HCT116 (cell line): ENCODE measurements around the gene PDSS1. TPM values are rescaled to one million over a fixed set of nuclear protein-coding genes. Genes with fewer than 3 reads are reported as not detected.
"Not testable (repeated sequence)": the region's sequence is repeated elsewhere in the genome, so short reads cannot be mapped to it uniquely, and the experiment has no call there.

Experiments used
- ATAC-seq: fragments of 200-7000 bp; cut with Tn5 transposase; 2 replicates; pipeline ENCODE4 v1.9.1; 2020; ENCODE audit warnings: mild to moderate bottlenecking, moderate library complexity
- BruUV-seq: library from RNA; stranded (reverse); fragments of 400-500 nt; replicated peaks from 2 replicates; lab custom pipeline; 2021; lab: Mats Ljungman, UMichigan
- CTCF ChIA-PET: fragments of 300-600 bp; sonication (Branson Sonifier 250); formaldehyde crosslinking; loops from one replicate; lab custom pipeline; 2021; ENCODE audit warnings: antibody characterized with exemption; lab: Charles Lee
- POLR2A ChIA-PET: fragments of 300-600, 350-600 bp; sonication (Branson Sonifier 250); formaldehyde crosslinking; loops from one replicate; lab custom pipeline; 2021; ENCODE audit warnings: antibody characterized with exemption; lab: Charles Lee
- RAD21 ChIA-PET, 2 experiments: fragments of 300-600 bp; sonication (Branson Sonifier 250); formaldehyde crosslinking; loops; one replicate each; lab custom pipeline; 2023; ENCODE audit warnings: low total read pairs in 2 of 2; ENCODE audit not compliant: uncharacterized antibody in 2 of 2, unreplicated experiment in 2 of 2, low non-redundant PET in 1 of 2; lab: Charles Lee
- DNase-seq: peaks from one replicate; pipeline ENCODE4 v3.0.0-alpha.2; 2010; ENCODE audit warnings: low read depth, low spot score
- H2AFZ ChIP-seq: fragments of 200-600 bp; shearing (Covaris generic), sonication (generic); 2 replicates; pipeline ENCODE4 v1.6.1; 2017; ENCODE audit warnings: low read depth, mixed run types, mixed read lengths, antibody characterized with exemption, low read length; ENCODE audit not compliant: poor library complexity, severe bottlenecking
- H3K27ac ChIP-seq: 2 replicates; pipeline ENCODE4 v1.5.1; 2012; ENCODE audit warnings: low read depth, low read length
- H3K27me3 ChIP-seq: fragments of 200-600 bp; sonication (generic); 2 replicates; pipeline ENCODE4 v1.6.1; 2016; ENCODE audit warnings: mixed run types, low read length, mixed read lengths; ENCODE audit not compliant: insufficient read depth
- H3K36me3 ChIP-seq, 2 experiments: fragments of 200-500 bp in 1 of 2; fragments of 200-600 bp in 1 of 2; sonication (Bioruptor generic) in 1 of 2; sonication (generic) in 1 of 2; 2 replicates each; pipeline versions ENCODE4 v1.5.1 to v1.6.1; 2014 to 2016; ENCODE audit warnings: low read length in 2 of 2, inconsistent platforms in 1 of 2, mixed read lengths in 1 of 2, mixed run types in 1 of 2; ENCODE audit not compliant: insufficient read depth in 2 of 2, control insufficient read depth in 1 of 2
- H3K4me1 ChIP-seq, 2 experiments: fragments of 200-600 bp in 1 of 2; sonication (generic) in 1 of 2; 2 replicates each; pipeline versions ENCODE4 v1.5.1 to v1.6.1; 2012 to 2017; ENCODE audit warnings: low read length in 2 of 2, inconsistent platforms in 1 of 2, mild to moderate bottlenecking in 1 of 2, mixed read lengths in 1 of 2, mixed run types in 1 of 2, moderate library complexity in 1 of 2; ENCODE audit not compliant: insufficient read depth in 2 of 2, control insufficient read depth in 1 of 2
- H3K4me2 ChIP-seq: fragments of 200-600 bp; sonication (generic); 2 replicates; pipeline ENCODE4 v1.6.1; 2017; ENCODE audit warnings: mixed run types, low read length, mixed read lengths
- H3K4me3 ChIP-seq, 2 experiments: fragments of 200-600 bp in 1 of 2; sonication (generic) in 1 of 2; replicated peaks in 1 of 2; 2 replicates each; pipeline ENCODE4 v1.5.1; 2011 to 2016; ENCODE audit warnings: low read length in 2 of 2, control low read depth in 1 of 2, low read depth in 1 of 2, mild to moderate bottlenecking in 1 of 2, mixed read lengths in 1 of 2, mixed run types in 1 of 2
- H3K79me2 ChIP-seq: fragments of 200-600 bp; sonication (generic); 2 replicates; pipeline ENCODE4 v1.6.1; 2017; ENCODE audit warnings: mild to moderate bottlenecking, mixed run types, low read length, moderate library complexity, mixed read lengths; ENCODE audit not compliant: insufficient read depth
- H3K9ac ChIP-seq: fragments of 200-600 bp; sonication (generic); 2 replicates; pipeline ENCODE4 v1.6.1; 2016; ENCODE audit warnings: low read length, mixed read lengths
- H3K9me2 ChIP-seq: fragments of 200-600 bp; sonication (generic), shearing (Covaris generic); 2 replicates; pipeline ENCODE4 v1.6.1; 2017; ENCODE audit warnings: mixed run types, mild to moderate bottlenecking, moderate library complexity; ENCODE audit not compliant: insufficient read depth
- H3K9me3 ChIP-seq, 2 experiments: fragments of 200-500 bp in 1 of 2; fragments of 200-600 bp in 1 of 2; sonication (Bioruptor generic) in 1 of 2; sonication (generic) in 1 of 2; 2 replicates each; pipeline ENCODE4 v1.6.1; 2014 to 2017; ENCODE audit warnings: low read length in 2 of 2, mixed read lengths in 2 of 2, inconsistent platforms in 1 of 2, low read depth in 1 of 2, mild to moderate bottlenecking in 1 of 2, mixed run types in 1 of 2, moderate library complexity in 1 of 2; ENCODE audit not compliant: control insufficient read depth in 1 of 2, insufficient read depth in 1 of 2
- H4K20me1 ChIP-seq: fragments of 200-600 bp; sonication (generic), shearing (Covaris generic); 2 replicates; pipeline ENCODE4 v1.6.1; 2017; ENCODE audit warnings: mixed run types, mild to moderate bottlenecking, moderate library complexity; ENCODE audit not compliant: insufficient read depth
- CBX3 ChIP-seq: IDR thresholded peaks from 2 replicates; pipeline ENCODE4 v1.6.1; 2012; ENCODE audit warnings: low read depth
- EGR1 ChIP-seq: IDR thresholded peaks from 2 replicates; pipeline ENCODE4 v1.6.1; 2012; ENCODE audit warnings: low read depth
- FOSL1 ChIP-seq: IDR thresholded peaks from 2 replicates; pipeline ENCODE4 v1.6.1; 2012; ENCODE audit warnings: low read depth
- JUND ChIP-seq: IDR thresholded peaks from 2 replicates; pipeline ENCODE4 v1.6.1; 2012
- RAD21 ChIP-seq: IDR thresholded peaks from 2 replicates; pipeline ENCODE4 v1.6.1; 2012; ENCODE audit warnings: low read depth, mild to moderate bottlenecking
- REST ChIP-seq: IDR thresholded peaks from 2 replicates; pipeline ENCODE4 v1.6.1; 2012; ENCODE audit warnings: low read depth
- SIN3A ChIP-seq: IDR thresholded peaks from 2 replicates; pipeline ENCODE4 v1.6.1; 2012; ENCODE audit warnings: low read depth
- SP1 ChIP-seq: IDR thresholded peaks from 2 replicates; pipeline ENCODE4 v1.6.1; 2012; ENCODE audit warnings: low read depth
- SRF ChIP-seq: IDR thresholded peaks from 2 replicates; pipeline ENCODE4 v1.6.1; 2012; ENCODE audit warnings: low read depth
- ZBTB33 ChIP-seq: IDR thresholded peaks from 2 replicates; pipeline ENCODE4 v1.6.1; 2011; ENCODE audit warnings: mild to moderate bottlenecking, low read length, moderate library complexity; ENCODE audit not compliant: insufficient replicate concordance; ENCODE audit errors: extremely low read depth
- ZNF274 ChIP-seq: fragments of 200-500 bp; sonication (Bioruptor generic); IDR thresholded peaks from 2 replicates; pipeline ENCODE4 v1.6.1; 2014; ENCODE audit warnings: mild to moderate bottlenecking, low read depth, low read length, inconsistent platforms
- intact Hi-C: fragments of 100-400 bp; cut with micrococcal nuclease; formaldehyde crosslinking; loops from 2 replicates; pipeline ENCODE4 v1.10.0; 2022
- total RNA-seq: library from RNA; stranded (reverse); gene quantifications from one replicate; pipeline ENCODE4 v1.2.1, GENCODE V29; 2021; ENCODE audit not compliant: unreplicated experiment

Gene PDSS1
- total RNA-seq, 1 experiment from 2014 or later, result 23.5 TPM

- not testable (repeated sequence) for H3K36me3 ChIP-seq
These were observed 15.5 kb upstream of the PDSS1 start for GRCh38 chr10:26681971-26682370.

GRCh38 chr10:26682931-26683330, 14.6 kb upstream of the PDSS1 start:
- ATAC-seq (no peak), DNase-seq (no peak)
- ChIA-PET POLR2A (no interaction called here), CTCF (no interaction called here), RAD21 (no interaction called here)
- Histone ChIP-seq H3K27me3 (no peaks in the 10 kb centered on the region), H3K36me3 (no peaks in the 10 kb centered on the region), H3K79me2 (no peaks in the 10 kb centered on the region), H3K4me3 (no peak overlapping the region), H3K9ac (no peak overlapping the region), H3K4me1 (peaks cover 0 to 6% of the 10 kb centered on the region in 2 experiments; a peak in 2 of 4 replicates), H3K27ac (no peak overlapping the region), H3K9me2 (no peaks in the 10 kb centered on the region), H2AFZ (peak overlapping the region; percentile 79), H4K20me1 (no peaks in the 10 kb centered on the region), H3K4me2 (no peak overlapping the region), H3K9me3 (no peaks in the 10 kb centered on the region)
- TF ChIP-seq CBX3 (no peak), SRF (no peak), REST (no peak), JUND (no peak), SIN3A (no peak), ZNF274 (no peak), ZBTB33 (no peak), EGR1 (no peak), SP1 (no peak), RAD21 (no peak)
- no TSS peak for BruUV-seq
- intact Hi-C loops, result no loop called here

More at GRCh38 chr10:26681971-26682370, 15.5 kb upstream of the PDSS1 start:
- CTCF ChIA-PET, intact Hi-C loops, RAD21 ChIA-PET, H3K79me2 ChIP-seq, H3K9me3 ChIP-seq, H3K4me3 ChIP-seq, POLR2A ChIA-PET, H3K27ac ChIP-seq, H3K4me1 ChIP-seq, H4K20me1 ChIP-seq, H3K9ac ChIP-seq: not testable (repeated sequence)
- DNase-seq (peak; percentile 40), ATAC-seq (peak; percentile 95)
- H2AFZ ChIP-seq, result peak overlapping the region; percentile 79
- H3K4me2 ChIP-seq, result peak overlapping the region; percentile 59
- TF ChIP-seq FOSL1 (peak; percentile 49), JUND (peak; percentile 39)
- TF ChIP-seq, all 23 proteins: peak for 2; not testable (repeated sequence) for 21
- H3K27me3 ChIP-seq, H3K9me2 ChIP-seq, BruUV-seq: not testable (repeated sequence)
